Retinal pigment epithelial cell (primary cell): ENCODE results near the gene DIAPH1.

ENCODE experiments used
- DNase-seq: peaks from one replicate; pipeline ENCODE4 v3.0.0-alpha.2; 2010; ENCODE audit warnings: low read depth
- H3K4me3 ChIP-seq: 2 replicates; pipeline ENCODE4 v1.5.1; 2011; ENCODE audit warnings: mild to moderate bottlenecking, low read length, control low read depth, moderate library complexity
- CTCF ChIP-seq: conservative IDR thresholded peaks from 2 replicates; pipeline ENCODE4 v1.5.1; 2011; ENCODE audit warnings: low read depth, low read length, control low read depth, inconsistent platforms

DIAPH1 gene

GRCh38 chr5:141598391-141599345 lies 20.1 kb downstream of the DIAPH1 start:
- no peak for TF ChIP-seq CTCF
- H3K4me3 ChIP-seq, result no peak overlapping the region
- DNase-seq, result no peak

- H3K4me3 ChIP-seq, result no peak overlapping the region
- no peak for TF ChIP-seq CTCF
- DNase-seq, result no peak
Measured at GRCh38 chr5:141597814-141598213, 21.0 kb downstream of the DIAPH1 start.

- no peak for DNase-seq
- no peak for TF ChIP-seq CTCF
Measured at GRCh38 chr5:141597394-141597793, 21.4 kb downstream of the DIAPH1 start.

GRCh38 chr5:141596867-141597266 lies 21.9 kb downstream of the DIAPH1 start:
- H3K4me3 ChIP-seq, result no peak overlapping the region
- no peak for DNase-seq
- TF ChIP-seq CTCF, result no peak

More at GRCh38 chr5:141597394-141597793, 21.4 kb downstream of the DIAPH1 start:
- no peak overlapping the region for H3K4me3 ChIP-seq

- no peak overlapping the region for H3K4me3 ChIP-seq
- no peak for TF ChIP-seq CTCF
- no peak for DNase-seq
Measured at GRCh38 chr5:141590127-141590526, 28.7 kb downstream of the DIAPH1 start.

- DNase-seq, result no peak
- no peak for TF ChIP-seq CTCF
- H3K4me3 ChIP-seq, result no peak overlapping the region
Measured at GRCh38 chr5:141586246-141586645, 32.6 kb downstream of the DIAPH1 start.

- DNase-seq, result no peak
- no peak for TF ChIP-seq CTCF
- H3K4me3 ChIP-seq, result no peak overlapping the region
Measured at GRCh38 chr5:141585594-141585993, 33.2 kb downstream of the DIAPH1 start.
